HUES6 (cell line): Measurements from ENCODE around the gene SCAMP4.

Experiments
- H3K27ac ChIP-seq: 2 replicates; pipeline ENCODE4 v1.7.0; 2013; ENCODE audit warnings: low read depth, mild to moderate bottlenecking, low read length, inconsistent platforms
- H3K27me3 ChIP-seq: 2 replicates; pipeline ENCODE4 v1.6.1; 2013; ENCODE audit warnings: low read length; ENCODE audit not compliant: control insufficient read depth, insufficient read depth
- H3K36me3 ChIP-seq: 2 replicates; pipeline ENCODE4 v1.6.1; 2013; ENCODE audit warnings: low read length; ENCODE audit not compliant: control insufficient read depth, insufficient read depth
- H3K4me1 ChIP-seq: 2 replicates; pipeline ENCODE4 v1.6.1; 2013; ENCODE audit warnings: low read length; ENCODE audit not compliant: control insufficient read depth, insufficient read depth
- H3K4me3 ChIP-seq: 2 replicates; pipeline ENCODE4 v1.5.1; 2013; ENCODE audit warnings: low read depth, low read length
- H3K9ac ChIP-seq: one replicate; pipeline ENCODE4 v1.6.1; 2013; ENCODE audit warnings: mild to moderate bottlenecking, low read length
- H3K9me3 ChIP-seq: 2 replicates; pipeline ENCODE4 v1.6.1; 2013; ENCODE audit warnings: low read depth, low read length; ENCODE audit not compliant: control insufficient read depth, insufficient read depth

SCAMP4 gene

GRCh38 chr19:1907563-1908363, 2.6 kb downstream of the SCAMP4 start:
- Histone ChIP-seq H3K4me1 (peaks cover 16% of the 10 kb centered on the region; the same call in 1 of the 2 replicates), H3K4me3 (no peak overlapping the region; the same call in 1 of the 2 replicates), H3K36me3 (peaks cover 24% of the 10 kb centered on the region), H3K9me3 (no peaks in the 10 kb centered on the region), H3K9ac (peak overlapping the region; percentile 26), H3K27me3 (no peaks in the 10 kb centered on the region), H3K27ac (peak overlapping the region; percentile 2; the same call in 1 of the 2 replicates)

DNA sequence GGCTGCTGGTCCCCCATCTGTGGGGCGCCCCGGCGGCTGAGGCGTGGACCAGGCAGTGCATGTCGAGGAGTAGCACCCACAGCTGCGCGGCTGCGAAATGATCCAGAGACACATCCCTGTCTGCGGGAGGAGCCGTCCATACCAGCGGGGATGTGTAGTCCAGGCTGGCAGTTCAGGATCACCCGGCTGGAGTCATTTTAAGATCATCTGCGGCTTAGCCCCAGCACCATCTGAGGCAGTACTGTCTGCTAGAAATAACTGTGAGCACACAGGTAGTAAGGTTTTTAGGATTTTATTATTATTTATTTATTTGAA, 3.1 kb downstream of the SCAMP4 start:
- H3K4me3 ChIP-seq: no peak overlapping the region
- H3K9ac ChIP-seq: peak overlapping the region; percentile 26
- peaks cover 16% of the 10 kb centered on the region; the same call in 1 of the 2 replicates for H3K4me1 ChIP-seq
- peaks cover 29% of the 10 kb centered on the region for H3K36me3 ChIP-seq
- H3K9me3 ChIP-seq: no peaks in the 10 kb centered on the region
- no peaks in the 10 kb centered on the region for H3K27me3 ChIP-seq
- 0 out of 2 replicates have a peak overlapping the region, but pooled peaks have one; percentile 2 for H3K27ac ChIP-seq

GRCh38 chr19:1909761-1910080, 4.5 kb downstream of the SCAMP4 start:
- H3K9ac ChIP-seq: no peak overlapping the region
- H3K4me1 ChIP-seq: peaks cover 11% of the 10 kb centered on the region; the same call in 1 of the 2 replicates
- H3K36me3 ChIP-seq: peaks cover 33% of the 10 kb centered on the region
- H3K27me3 ChIP-seq: no peaks in the 10 kb centered on the region
- H3K9me3 ChIP-seq: no peaks in the 10 kb centered on the region
- H3K27ac ChIP-seq: no peak overlapping the region
- no peak overlapping the region for H3K4me3 ChIP-seq

GRCh38 chr19:1910177-1910576, 5.0 kb downstream of the SCAMP4 start:
- no peaks in the 10 kb centered on the region for H3K27me3 ChIP-seq
- no peak overlapping the region for H3K4me3 ChIP-seq
- no peak overlapping the region for H3K9ac ChIP-seq

GRCh38 chr19:1911098-1911497, 5.9 kb downstream of the SCAMP4 start:
- H3K4me1 ChIP-seq: peaks cover 7% of the 10 kb centered on the region; the same call in 1 of the 2 replicates
- H3K9me3 ChIP-seq: no peaks in the 10 kb centered on the region
- H3K27ac ChIP-seq: no peak overlapping the region
- H3K9ac ChIP-seq: no peak overlapping the region
- H3K36me3 ChIP-seq: peaks cover 34% of the 10 kb centered on the region
- H3K4me3 ChIP-seq: no peak overlapping the region
- no peaks in the 10 kb centered on the region for H3K27me3 ChIP-seq

More at GRCh38 chr19:1910177-1910576, 5.0 kb downstream of the SCAMP4 start:
- H3K27ac ChIP-seq: no peak overlapping the region
- H3K36me3 ChIP-seq: peaks cover 35% of the 10 kb centered on the region
- H3K9me3 ChIP-seq: no peaks in the 10 kb centered on the region
- H3K4me1 ChIP-seq: peaks cover 11% of the 10 kb centered on the region; the same call in 1 of the 2 replicates

GRCh38 chr19:1911995-1912394, 6.8 kb downstream of the SCAMP4 start:
- Histone ChIP-seq H3K27me3 (no peaks in the 10 kb centered on the region), H3K9ac (no peak overlapping the region), H3K4me1 (peaks cover 6% of the 10 kb centered on the region; the same call in 1 of the 2 replicates), H3K4me3 (no peak overlapping the region), H3K27ac (no peak overlapping the region), H3K9me3 (no peaks in the 10 kb centered on the region), H3K36me3 (peaks cover 35% of the 10 kb centered on the region)

GRCh38 chr19:1912760-1913505, 7.7 kb downstream of the SCAMP4 start:
- no peaks in the 10 kb centered on the region for H3K4me1 ChIP-seq
- peaks cover 42% of the 10 kb centered on the region for H3K36me3 ChIP-seq
- H3K27ac ChIP-seq: no peak overlapping the region
- H3K9me3 ChIP-seq: no peaks in the 10 kb centered on the region
- H3K9ac ChIP-seq: no peak overlapping the region
- H3K4me3 ChIP-seq: no peak overlapping the region
- H3K27me3 ChIP-seq: no peaks in the 10 kb centered on the region

DNA sequence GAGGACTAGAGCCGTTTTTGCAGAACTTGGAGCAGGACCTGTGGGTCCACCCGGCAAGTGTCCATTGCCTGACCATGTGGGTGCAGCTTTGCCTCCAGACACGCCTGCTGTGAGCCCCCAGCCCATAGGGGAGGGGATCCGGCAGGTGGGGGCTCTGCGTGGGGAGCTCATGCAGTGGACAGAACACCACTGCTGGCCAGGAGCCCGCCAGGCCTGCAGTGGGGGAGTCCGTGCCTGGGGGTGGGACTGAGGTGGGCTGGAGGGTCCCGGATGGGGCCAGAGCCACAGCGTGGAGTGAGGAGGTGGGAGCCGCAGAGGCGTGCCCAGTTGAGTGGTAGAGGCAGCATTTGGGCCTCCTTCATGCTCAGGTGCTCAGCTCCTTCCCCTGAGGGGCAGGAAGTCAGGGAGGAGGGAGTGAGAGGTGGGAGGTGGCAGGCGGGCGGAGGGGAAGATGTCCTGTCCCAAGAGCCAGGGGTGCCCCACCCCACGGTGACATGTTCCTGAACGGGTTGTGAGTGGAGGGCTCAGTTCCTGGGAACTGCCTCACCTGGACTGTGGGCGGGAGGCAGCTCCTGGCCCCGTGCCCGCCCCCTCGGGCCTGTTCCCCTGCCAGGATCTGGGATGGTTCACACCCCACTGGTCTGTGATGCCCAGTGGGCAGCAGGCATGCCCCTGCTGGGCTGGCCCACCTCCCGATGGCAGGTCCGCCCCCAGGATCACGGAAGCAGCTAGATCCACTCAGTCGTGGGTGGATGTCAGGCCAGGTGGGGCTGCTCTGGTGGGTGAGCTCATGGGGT, 8.8 kb downstream of the SCAMP4 start:
- Histone ChIP-seq H3K27ac (no peak overlapping the region; the same call in 1 of the 2 replicates), H3K27me3 (no peaks in the 10 kb centered on the region), H3K4me1 (no peaks in the 10 kb centered on the region), H3K9me3 (no peaks in the 10 kb centered on the region), H3K9ac (no peak overlapping the region), H3K36me3 (peaks cover 45% of the 10 kb centered on the region), H3K4me3 (no peak overlapping the region)

DNA sequence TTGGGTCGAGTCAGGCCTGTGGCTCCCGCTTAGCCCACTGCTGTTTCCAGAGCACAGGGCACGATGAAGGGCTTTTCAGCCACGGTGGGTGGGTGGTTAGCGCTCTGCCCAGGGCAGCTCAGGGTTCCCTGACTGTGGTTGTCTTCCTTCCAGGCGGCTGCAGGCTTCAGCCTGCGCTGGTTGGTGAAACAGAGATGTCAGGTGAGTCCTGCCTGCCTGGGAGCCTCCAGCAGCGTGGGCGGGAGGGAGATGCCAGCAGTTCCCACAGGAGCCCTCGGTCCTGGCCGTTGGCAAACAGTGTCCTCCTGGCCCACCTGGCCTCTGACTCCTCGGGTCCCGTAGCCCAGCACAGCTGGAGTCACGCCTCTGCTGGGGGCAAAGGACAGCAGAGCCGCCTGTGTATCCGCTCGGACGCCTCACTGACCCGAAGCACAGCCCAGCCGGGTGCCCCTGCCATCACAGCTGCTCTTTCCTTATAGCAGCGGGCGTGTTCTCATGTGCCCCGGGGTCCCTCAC, 9.7 kb downstream of the SCAMP4 start:
- no peak overlapping the region for H3K27ac ChIP-seq
- no peak overlapping the region for H3K4me3 ChIP-seq
- H3K4me1 ChIP-seq: no peaks in the 10 kb centered on the region
- no peaks in the 10 kb centered on the region for H3K27me3 ChIP-seq
- peaks cover 45% of the 10 kb centered on the region for H3K36me3 ChIP-seq
- no peak overlapping the region for H3K9ac ChIP-seq
- H3K9me3 ChIP-seq: no peaks in the 10 kb centered on the region

DNA sequence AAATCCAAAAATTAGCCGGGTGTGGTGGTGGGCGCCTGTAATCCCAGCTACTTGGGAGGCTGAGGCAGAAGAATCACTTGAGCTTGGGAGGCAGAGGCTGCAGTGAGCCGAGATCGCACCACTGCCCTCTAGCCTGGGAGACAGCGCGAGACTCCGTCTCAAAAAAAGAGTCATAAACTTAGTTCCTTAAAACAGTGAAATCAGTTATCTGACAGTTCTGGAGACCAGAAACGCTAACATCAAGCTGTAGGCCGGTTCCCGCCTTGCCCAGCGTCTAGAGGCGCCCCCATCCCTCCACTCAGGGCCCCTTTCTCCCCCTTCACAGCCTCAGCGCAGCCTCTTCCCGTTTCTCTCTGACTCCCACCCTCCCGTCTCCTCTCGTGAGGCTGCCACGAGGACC, 11.9 kb downstream of the SCAMP4 start:
- no peak overlapping the region for H3K27ac ChIP-seq
- no peaks in the 10 kb centered on the region for H3K4me1 ChIP-seq
- H3K36me3 ChIP-seq: peaks cover 63% of the 10 kb centered on the region
- no peaks in the 10 kb centered on the region for H3K27me3 ChIP-seq
- H3K9me3 ChIP-seq: no peaks in the 10 kb centered on the region
- no peak overlapping the region for H3K9ac ChIP-seq
- H3K4me3 ChIP-seq: no peak overlapping the region
